ENCODE measurements around the gene PRKCH.

Gene PRKCH

DNA sequence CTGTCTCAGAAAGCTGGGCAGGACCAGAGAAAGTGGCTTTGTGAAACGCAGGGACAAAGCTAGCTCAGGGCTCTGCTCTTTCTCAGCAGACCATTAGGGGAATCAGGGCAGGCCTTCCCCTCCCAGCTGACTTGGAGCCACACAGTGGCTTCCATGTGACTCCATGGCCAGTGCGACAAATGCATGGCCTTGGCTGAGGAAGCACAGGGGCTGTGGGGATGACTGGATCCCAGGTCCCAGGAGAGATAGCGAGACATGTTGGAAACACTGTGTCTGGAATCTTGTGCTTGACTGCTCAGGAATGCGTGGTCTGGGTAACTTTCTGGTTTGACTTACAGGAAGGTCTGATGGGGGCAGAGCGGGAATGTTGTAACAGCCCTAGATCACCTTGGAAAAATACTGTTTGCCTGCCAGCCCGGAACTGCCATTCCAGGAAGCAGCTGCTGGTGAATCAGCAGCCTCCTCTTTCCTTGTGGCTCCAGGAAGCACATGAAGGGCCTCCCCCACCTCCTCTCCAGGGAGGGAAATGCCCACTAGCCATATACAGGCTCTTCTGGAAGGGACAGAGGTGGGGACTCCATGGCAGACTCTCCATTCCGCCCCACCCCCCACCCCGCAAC, 240.4 kb downstream of the PRKCH start:
- no peak for DNase-seq (ENCODE audit: extremely low read depth in 1 of 2, low read depth in 1 of 2)

GRCh38 chr14:61562321-61563161, 241.2 kb downstream of the PRKCH start:
- no peak for DNase-seq (ENCODE audit: extremely low read depth in 1 of 2, low read depth in 1 of 2)

- no peak for DNase-seq (ENCODE audit: extremely low read depth in 1 of 2, low read depth in 1 of 2)
Measured at GRCh38 chr14:61563162-61563511, 241.8 kb downstream of the PRKCH start.

DNA sequence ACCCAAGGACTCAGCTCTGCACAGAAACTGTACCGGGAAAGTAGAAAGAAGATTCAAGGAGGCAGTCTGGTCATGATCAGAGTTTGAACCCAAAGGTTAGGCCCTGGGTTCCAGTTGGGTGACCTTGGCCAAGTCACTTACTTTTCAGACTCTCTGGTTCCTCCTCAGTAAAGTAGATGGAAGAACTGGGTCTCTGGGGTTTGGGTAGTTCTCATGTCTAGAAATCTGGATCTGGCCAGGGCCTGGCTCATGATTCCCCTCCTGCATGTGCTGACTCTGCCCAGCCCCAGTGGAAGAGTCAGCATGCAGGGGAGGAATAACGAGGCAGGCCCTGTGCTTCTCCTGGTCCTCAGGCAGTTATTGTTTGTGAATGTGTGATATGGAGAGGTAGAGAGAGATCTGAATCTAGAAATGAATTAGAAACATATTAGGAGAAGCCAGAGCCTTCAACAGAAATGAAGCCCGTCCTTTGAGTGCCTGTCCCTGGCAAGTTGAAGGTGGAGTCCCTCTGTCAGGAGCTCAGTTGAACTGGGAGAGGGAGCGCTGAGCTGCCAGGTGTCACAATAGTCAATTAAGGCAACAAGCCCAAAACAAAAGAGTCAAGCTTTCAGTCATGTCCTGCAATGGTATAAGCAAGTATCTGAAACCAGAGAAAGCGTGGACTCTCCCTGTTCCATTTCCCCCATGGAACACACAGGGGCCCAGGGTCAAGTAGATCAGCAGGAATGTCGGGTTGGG, 242.7 kb downstream of the PRKCH start:
- DNase-seq (ENCODE audit: extremely low read depth in 1 of 2, low read depth in 1 of 2): no peak

GRCh38 chr14:61564618-61565091, 243.3 kb downstream of the PRKCH start:
- no peak for DNase-seq (ENCODE audit: extremely low read depth in 1 of 2, low read depth in 1 of 2)

DNA sequence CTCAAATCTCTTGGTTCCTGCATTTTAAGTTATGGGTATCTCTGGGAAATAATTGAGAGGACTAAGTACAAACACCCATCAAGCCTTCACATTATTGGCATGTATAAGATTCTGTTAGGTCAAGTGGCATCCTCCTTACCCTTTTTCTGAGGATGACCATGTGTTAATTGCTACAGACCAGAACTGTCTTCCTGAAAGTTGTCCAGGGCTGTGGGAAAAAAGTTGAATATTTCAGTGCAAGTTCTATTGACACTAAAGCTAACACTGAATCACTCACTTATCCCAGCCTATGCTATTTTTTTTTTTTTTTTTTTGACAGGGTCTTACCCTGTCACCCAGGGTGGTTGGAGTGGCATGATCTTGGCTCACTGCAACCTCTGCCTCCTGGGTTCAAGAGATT, 243.8 kb downstream of the PRKCH start:
- no peak for DNase-seq (ENCODE audit: extremely low read depth in 1 of 2, low read depth in 1 of 2)

DNA sequence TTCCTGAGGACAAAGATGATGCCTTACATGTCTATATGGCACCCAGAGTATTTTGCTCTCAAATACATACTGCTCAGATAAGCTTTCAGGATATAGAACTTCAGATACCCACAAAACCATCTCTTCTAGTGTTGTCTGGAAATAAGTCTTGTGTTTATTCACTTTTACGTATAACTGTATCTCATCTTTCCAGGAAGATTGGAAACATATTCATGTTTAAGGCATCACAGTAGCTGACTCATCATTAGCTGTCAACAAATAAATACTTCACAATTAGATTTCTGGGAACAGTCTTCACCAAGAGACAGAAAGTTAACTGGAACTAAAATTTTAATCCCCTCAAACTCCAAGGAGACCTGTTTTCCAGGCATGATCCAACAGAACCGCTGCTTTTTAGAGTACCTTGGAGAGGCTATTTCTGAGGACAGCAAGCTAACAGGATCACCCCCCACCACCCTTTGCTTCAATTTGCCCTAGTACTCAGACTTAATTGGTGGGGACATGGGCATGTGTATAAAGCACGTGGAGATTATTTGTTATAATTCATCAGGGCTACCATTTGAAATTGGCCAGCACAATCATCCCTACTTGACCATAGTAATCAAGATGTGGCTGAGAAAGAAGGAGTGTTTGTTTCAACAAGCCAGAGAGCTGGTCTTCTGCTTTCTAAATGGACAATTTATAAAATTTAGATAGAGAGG, 244.6 kb downstream of the PRKCH start:
- no peak for DNase-seq (ENCODE audit: extremely low read depth in 1 of 2, low read depth in 1 of 2)

- no peak for DNase-seq (ENCODE audit: extremely low read depth in 1 of 2, low read depth in 1 of 2)
Measured at GRCh38 chr14:61566537-61567225, 245.3 kb downstream of the PRKCH start.

- DNase-seq (ENCODE audit: extremely low read depth in 1 of 2, low read depth in 1 of 2): no peak
Measured at GRCh38 chr14:61567838-61568571, 246.6 kb downstream of the PRKCH start.

DNA sequence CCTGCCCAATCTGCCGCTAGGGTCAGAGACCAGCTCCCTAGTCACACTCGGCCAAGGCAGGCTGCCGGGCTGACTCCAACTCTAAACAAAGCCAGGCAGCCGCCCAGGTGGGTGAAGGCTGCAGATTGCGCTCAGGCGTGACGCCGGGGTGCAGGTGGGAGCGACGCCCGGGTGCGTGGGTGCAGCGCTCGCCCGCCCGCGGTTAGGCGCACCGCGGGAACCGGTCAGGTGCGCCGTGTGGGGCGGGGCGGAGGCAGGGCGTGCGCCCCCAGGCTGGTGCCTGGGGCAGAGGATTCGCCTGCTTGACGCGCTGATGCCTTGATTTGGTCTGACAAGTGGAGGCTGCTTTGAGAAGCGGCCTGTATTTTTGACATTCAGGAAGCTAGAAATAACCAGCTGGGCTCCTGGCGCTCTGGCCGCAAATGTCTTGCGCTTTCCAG, 247.2 kb downstream of the PRKCH start:
- peak; percentile 22 to 33 for DNase-seq (ENCODE audit: extremely low read depth in 1 of 2, low read depth in 1 of 2)

DNA sequence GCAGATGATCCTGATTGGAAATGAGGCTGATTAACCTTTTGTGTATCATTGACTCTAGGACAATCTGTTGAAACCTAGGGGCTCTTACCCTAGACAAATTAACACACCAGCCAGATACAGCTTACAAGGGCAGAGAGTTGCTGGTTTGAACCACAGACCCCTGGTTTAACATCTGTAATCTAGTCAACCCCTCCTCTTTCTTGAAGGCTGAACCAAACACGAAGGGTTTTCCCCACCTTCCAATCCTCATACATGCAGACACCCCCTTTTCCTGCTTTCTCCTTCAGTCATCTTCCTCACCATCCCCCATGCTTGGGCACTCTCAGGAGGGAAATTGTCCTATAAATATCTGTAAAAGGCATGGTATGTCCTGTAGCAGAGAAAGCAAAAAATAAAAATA, 247.9 kb downstream of the PRKCH start:
- DNase-seq (ENCODE audit: extremely low read depth in 1 of 2, low read depth in 1 of 2): no peak

DNA sequence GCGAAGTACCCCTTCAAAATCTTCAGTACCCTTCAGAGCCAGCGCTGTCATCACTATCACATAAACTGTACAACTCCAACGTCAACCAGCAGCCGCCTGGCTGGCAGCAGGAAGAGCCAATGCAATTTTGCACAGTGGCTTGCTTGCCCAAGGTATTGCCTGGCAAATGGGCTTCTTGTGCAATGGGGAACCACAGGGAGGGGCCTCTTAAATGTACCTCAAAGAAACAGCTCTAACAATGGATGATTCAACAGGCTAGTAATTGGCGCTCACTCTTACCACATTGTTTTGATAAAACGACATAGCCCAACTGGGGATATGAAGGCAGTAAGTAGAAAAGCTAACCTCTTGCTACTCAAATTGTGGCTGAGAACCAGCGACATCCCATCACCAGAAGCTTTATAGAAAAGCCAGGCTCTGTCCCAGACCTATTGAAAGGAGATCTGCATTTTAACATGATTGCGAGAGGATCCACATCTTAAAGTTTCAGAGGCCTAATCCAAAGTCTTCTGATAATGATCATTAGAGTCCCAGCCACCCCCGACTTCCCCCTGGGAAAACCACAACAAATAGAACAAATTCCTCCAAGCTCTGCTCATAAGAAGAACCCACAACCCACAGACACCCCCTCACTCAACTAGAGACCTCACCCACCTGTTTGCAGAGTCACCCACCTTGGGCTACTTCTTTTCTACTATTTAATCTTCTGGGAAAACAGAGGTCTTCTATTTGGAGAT, 248.6 kb downstream of the PRKCH start:
- DNase-seq (ENCODE audit: extremely low read depth in 1 of 2, low read depth in 1 of 2): no peak

DNA sequence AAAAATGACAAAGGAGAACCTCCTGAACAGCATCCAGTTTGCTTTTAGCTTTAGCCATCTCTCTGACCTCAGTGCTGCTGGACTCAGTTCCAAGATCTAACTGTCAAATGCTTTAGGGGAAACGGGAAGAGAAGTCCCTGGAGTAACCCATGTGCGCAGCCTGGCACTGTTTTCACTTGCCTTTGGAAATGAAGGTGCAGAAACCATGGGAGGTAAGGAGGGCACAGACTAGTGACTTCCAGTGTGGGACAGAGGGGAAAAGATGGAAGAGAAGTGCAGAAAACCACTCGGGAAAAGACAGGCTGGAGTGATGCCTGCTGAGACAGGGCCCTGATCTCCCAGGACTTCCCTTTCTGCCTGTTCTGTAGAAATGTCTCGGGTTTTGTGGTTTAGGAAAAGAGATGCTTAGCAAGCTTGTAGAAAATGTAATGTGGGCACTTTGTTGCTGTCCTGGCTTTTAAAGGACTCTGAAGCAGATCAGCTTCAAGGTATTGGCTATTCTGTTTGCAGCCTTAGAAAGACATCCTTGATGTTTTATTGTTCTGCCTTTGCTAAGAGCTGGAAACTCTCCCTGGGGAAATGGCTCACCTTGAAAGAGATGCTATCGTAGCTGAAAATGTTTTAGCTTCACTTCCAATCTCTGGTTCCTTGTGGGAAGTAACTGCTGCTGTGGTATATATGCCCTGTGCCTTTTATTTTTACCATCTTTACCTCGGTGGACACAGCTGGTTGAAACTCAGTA, 249.3 kb downstream of the PRKCH start:
- DNase-seq (ENCODE audit: extremely low read depth in 1 of 2, low read depth in 1 of 2): no peak

DNA sequence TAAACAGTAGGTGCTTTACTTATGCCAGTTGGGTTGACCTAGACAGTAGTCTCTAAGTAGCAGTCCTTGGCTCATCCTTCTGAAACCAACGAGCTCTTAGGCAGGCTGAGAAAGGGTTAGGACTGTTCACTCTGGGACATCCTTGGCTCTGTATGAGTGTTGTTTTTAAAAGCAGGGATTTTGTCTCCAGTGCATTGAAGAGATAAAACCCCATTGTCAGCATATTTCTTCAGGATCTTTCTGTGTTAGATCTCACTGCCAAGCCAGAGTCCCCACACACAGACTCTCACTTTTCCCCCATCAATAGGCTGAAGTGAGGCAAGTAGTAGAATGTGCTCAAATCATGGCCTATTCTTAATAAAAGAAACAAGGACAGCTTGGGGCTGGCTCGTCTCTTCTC, 250.5 kb downstream of the PRKCH start:
- DNase-seq (ENCODE audit: extremely low read depth in 1 of 2, low read depth in 1 of 2): no peak

DNA sequence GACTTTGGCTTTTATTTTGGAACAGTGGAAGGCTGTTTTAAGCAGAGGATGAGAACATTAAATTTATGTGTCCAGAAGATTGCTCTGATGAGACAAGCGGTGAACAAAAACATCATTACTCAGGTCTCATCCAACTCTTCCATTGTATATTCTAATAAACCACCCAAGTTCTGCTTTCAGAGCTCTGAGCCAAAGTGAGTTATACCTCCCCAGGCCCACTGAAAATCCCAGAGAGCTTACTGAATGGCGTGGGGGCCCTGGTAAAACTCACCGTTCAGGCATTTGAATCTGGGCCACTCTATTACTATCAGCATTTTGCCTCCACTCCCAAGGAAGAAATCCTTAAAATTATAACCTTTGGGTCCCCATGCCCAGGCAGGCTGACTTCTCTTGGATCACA, 251.9 kb downstream of the PRKCH start:
- DNase-seq (ENCODE audit: extremely low read depth in 1 of 2, low read depth in 1 of 2): no peak

DNA sequence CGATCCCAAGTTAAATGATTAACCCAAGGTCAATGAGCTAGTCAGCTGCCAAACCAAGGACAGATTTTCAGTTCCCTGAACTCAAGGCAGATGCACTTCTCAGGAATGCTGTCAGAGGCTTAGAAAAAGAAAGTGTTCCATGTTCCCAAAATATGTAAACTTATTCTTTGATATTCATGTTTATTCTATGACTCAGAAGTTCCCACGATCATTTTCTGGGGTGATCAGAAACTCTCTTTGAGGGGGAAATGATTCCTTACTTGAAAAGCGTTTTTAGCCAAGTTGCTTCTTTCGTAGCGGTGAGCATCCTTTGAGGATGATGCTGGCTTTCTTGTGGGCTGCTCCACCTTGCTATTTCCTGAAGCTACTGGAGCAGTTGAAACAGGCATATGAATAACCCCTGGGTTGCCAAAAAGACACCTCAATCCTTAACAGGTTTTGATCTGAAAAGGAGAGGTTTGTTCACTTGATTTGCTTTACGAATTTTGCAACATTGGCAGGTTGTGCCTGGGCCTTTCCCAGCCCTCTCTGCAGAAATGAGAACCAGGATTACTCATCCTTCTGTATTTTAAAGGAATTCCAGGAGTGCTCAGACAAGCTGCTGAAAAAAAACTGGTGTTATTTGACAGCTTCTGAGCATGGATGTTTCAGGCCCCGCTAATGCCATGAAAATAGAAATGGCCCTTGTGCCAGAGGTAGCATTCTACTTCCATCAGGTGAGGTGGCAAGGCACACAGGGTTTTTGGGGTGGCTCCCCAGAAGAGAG, 252.6 kb downstream of the PRKCH start:
- no peak for DNase-seq (ENCODE audit: extremely low read depth in 1 of 2, low read depth in 1 of 2)

DNA sequence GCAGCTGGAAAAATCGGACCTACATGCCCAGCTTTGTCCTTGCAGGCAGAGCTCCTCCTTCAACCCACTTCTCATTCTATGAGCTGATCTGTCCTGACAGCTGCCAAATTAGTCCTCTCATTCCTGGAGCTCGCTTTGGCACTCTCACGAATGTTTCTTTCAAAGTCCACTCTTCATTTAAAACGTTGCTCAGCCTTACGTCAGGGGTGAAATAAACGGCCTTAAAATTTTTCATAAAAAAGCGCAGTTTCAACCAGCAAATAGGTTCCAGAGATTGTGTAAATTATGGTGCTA, 253.1 kb downstream of the PRKCH start:
- no peak for DNase-seq (ENCODE audit: extremely low read depth in 1 of 2, low read depth in 1 of 2)

GRCh38 chr14:61575126-61575525, 253.7 kb downstream of the PRKCH start:
- DNase-seq (ENCODE audit: extremely low read depth in 1 of 2, low read depth in 1 of 2): no peak
